Lower lobe of right lung (tissue), 2 donors: ENCODE results near the gene SLC25A21. TPM values are rescaled to one million over a fixed set of nuclear protein-coding genes. Genes with fewer than 3 reads are reported as not detected.

Experiments used
- ATAC-seq, 2 donors: fragments of 200-7000 bp; cut with Tn5 transposase; one replicate each; pipeline ENCODE4 v1.9.1; 2020 to 2022; ENCODE audit warnings: mild to moderate bottlenecking in 2 of 2, moderate library complexity in 2 of 2
- DNase-seq: peaks from one replicate; pipeline ENCODE4 v3.0.0-alpha.2; 2020
- H3K27ac ChIP-seq: fragments of 200-600 bp; one replicate; pipeline ENCODE4 v1.8.0; 2022
- H3K27me3 ChIP-seq: fragments of 200-600 bp; one replicate; pipeline ENCODE4 v1.8.0; 2022; ENCODE audit warnings: low read depth
- H3K36me3 ChIP-seq: fragments of 200-600 bp; one replicate; pipeline ENCODE4 v1.8.0; 2022; ENCODE audit warnings: mild to moderate bottlenecking
- H3K4me1 ChIP-seq: fragments of 200-600 bp; one replicate; pipeline ENCODE4 v1.8.0; 2022
- H3K4me3 ChIP-seq: fragments of 200-600 bp; one replicate; pipeline ENCODE4 v1.8.0; 2022; ENCODE audit warnings: mild to moderate bottlenecking
- H3K9me3 ChIP-seq: fragments of 200-600 bp; one replicate; pipeline ENCODE4 v1.8.0; 2022
- CTCF ChIP-seq: fragments of 200-600 bp; IDR thresholded peaks from one replicate; pipeline ENCODE4 v1.8.0; 2022; ENCODE audit warnings: antibody characterized with exemption, mild to moderate bottlenecking
- intact Hi-C: fragments of 100-400 bp; cut with DNase I; formaldehyde crosslinking; loops from one replicate; pipeline ENCODE4 v1.11.0; 2022
- microRNA-seq: library from miRNA; unstranded; fragments of <30 nt; microRNA quantifications from one replicate; pipeline ENCODE4 v1.2.0, GENCODE V29; 2020; ENCODE audit warnings: borderline number of aligned reads
- total RNA-seq: library from RNA; stranded (reverse); fragmentation: NEBNext Ultra II Directional; extraction: Animal tissue kit (Norgen Biotek cat#: 25700); gene quantifications from one replicate; pipeline ENCODE4 v1.2.1, GENCODE V29; 2021
- donor health status: DM: no; HTN: yes; CAD: no; lungs with severe emphysema.

The SLC25A21 gene
- total RNA-seq, 1 donor from 2014 or later: 0.38 TPM

DNA sequence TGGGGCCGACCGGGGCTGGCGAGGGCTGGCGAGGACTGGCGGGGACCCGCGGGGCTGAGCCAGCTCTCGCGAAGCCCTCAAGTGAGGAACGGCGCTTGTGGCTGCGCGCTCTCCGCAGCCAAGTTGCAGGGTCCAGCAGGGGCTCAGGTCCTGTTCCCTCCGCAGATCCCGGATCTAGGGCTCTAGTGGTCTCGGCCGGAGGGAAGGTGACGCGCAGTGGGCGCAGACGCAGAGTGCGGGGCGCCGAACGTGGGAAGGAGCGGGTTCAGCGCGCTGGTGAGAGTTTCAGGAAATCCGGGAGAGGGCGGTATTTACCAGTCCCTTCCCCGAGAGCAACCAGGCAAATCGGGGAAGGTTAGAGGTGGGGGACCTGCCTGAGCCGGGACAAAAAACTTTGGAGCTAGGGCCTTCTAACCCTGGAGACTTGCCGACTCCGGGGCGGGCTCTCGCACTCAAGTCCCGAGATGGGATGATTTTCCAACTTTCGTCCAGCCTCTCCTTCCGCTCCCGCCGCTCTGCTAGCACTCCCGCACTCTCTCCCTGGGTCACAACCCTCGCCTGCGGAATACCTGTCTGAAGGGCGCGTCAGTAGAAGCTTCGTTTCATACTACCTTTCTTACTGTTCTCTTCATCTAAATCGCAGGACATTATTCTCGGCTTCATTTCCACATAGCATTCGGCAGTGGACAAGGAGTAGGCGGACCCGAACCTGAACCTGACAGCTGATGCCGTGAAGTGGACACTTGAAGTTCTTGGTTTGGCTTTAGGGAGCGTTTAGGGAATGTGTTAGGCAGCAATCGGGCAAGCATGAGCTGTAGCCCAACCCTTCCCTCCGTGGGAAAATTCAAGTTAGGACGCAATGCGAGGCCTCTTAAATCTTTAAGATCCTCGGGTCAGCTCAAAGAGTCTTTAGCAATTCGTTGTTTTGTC lies 524.3 kb downstream of the SLC25A21 start:
- Histone ChIP-seq H3K27ac (no peak overlapping the region), H3K4me1 (peaks cover 11% of the 10 kb centered on the region), H3K9me3 (no peaks in the 10 kb centered on the region), H3K36me3 (no peaks in the 10 kb centered on the region), H3K4me3 (peak overlapping the region; percentile 44), H3K27me3 (peaks cover 81% of the 10 kb centered on the region)
- intact Hi-C loops: no loop called here
- TF ChIP-seq CTCF: peak; percentile 36
- DNase-seq (no peak), ATAC-seq (peak; percentile 87 to 91)

DNA sequence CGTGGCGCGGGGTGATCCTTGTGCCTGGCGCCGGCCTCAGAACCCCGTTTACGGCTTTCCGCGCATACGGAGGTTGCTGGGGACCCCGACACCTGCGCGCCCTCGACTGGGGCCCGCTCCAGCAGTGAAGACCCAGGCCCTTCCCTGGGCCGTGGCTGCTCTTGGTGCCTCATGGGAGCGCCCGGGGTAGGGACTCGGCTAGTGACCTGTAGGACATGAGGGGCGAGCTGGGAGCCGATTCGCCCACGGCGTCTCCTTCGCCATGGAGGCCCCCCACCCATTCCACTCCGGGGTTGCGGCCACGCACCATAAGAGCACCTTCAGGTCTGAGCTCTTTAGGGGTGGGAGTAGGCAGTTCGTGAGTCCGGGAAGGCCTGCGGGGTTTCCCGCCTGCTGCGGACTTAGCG lies 525.0 kb downstream of the SLC25A21 start:
- ATAC-seq (peak; percentile 30 to 38), DNase-seq (no peak)
- Histone ChIP-seq H3K9me3 (no peaks in the 10 kb centered on the region), H3K27ac (no peak overlapping the region), H3K4me3 (peak overlapping the region; percentile 44), H3K27me3 (peaks cover 81% of the 10 kb centered on the region), H3K4me1 (peaks cover 11% of the 10 kb centered on the region), H3K36me3 (no peaks in the 10 kb centered on the region)
- intact Hi-C loops: no loop called here
- no peak for TF ChIP-seq CTCF

DNA sequence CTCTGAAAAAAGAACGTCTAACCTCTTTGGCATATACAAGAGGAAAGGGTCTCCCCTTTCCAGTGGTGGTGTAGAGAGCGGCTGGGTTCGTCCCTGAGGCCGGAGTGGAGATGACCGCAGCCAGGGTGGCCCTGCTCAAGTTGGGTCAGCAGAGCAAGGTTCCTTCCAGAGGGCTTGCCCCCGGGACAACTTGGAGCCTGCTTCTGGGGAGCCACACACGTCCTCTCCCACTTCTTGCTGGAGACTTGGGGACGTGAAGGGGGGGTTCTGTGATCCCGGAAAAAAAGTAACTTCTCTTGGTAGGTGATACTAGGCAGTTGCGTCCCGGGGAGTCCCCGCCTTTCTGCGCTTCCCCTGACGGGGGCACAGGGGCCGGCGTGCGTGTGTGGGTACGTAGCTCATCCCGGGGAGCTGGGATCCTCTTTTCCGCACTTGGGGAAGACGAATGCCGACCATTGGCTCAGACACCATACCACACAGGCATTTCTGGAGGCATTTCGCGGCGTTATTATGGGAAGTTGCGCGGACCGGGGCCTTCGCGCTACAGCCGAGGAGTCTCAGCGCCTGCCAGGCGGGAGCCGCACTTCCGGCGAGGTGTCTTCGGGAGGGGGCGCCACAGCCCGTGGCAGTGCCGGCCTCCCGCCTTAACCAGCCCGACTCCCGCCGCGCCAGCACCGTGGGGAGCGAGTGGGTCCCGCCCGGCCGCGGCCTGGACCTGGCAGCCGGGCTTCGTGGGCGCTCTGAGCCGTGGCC lies 525.6 kb downstream of the SLC25A21 start:
- intact Hi-C loops: no loop called here
- H3K9me3 ChIP-seq: no peaks in the 10 kb centered on the region
- peak; percentile 72 to 73 for ATAC-seq
- no peak for DNase-seq
- peaks cover 76% of the 10 kb centered on the region for H3K27me3 ChIP-seq
- no peaks in the 10 kb centered on the region for H3K36me3 ChIP-seq
- H3K4me1 ChIP-seq: peaks cover 11% of the 10 kb centered on the region
- peak overlapping the region; percentile 44 for H3K4me3 ChIP-seq
- no peak overlapping the region for H3K27ac ChIP-seq
- TF ChIP-seq CTCF: no peak

- no peaks in the 10 kb centered on the region for H3K4me1 ChIP-seq
- H3K36me3 ChIP-seq: no peaks in the 10 kb centered on the region
- no peaks in the 10 kb centered on the region for H3K27me3 ChIP-seq
- TF ChIP-seq CTCF: no peak
- H3K9me3 ChIP-seq: no peaks in the 10 kb centered on the region
- ATAC-seq: no peak
- intact Hi-C loops: no loop called here
- H3K27ac ChIP-seq: no peak overlapping the region
- H3K4me3 ChIP-seq: no peak overlapping the region
- DNase-seq: no peak
Measured at GRCh38 chr14:36633580-36633979, 538.8 kb downstream of the SLC25A21 start.

Small RNA genes lying within 50 kb of the gene (microRNA-seq; reads per million reads assigned to microRNA genes)
- not detected for gene MIR4503

Other genes starting within 250 kb of the SLC25A21 start
- 12.1 TPM for gene MIPOL1, start 25.3 kb upstream of the SLC25A21 start, total RNA-seq